IMR-90 (cell line): Measurements from ENCODE around the gene CLEC16A. TPM values are rescaled to one million over a fixed set of nuclear protein-coding genes. Genes with fewer than 3 reads are reported as not detected.

Experiments used
- ATAC-seq: fragments of 200-7000 bp; cut with Tn5 transposase; 2 replicates; pipeline ENCODE4 v1.9.1; 2020; ENCODE audit warnings: low read depth, mild to moderate bottlenecking, moderate library complexity
- BruUV-seq: library from RNA; stranded (reverse); fragments of 400-500 nt; replicated peaks from 2 replicates; lab custom pipeline; 2021; lab: Mats Ljungman, UMichigan
- CTCF ChIA-PET: fragments of 300-600 bp; formaldehyde crosslinking; extraction: SDS; loops from one replicate; lab custom pipeline; 2021; ENCODE audit warnings: antibody characterized with exemption; lab: Yijun Ruan, JAX
- POLR2A ChIA-PET: fragments of 300-600 bp; sonication (Branson Sonifier 250); formaldehyde crosslinking; loops from one replicate; lab custom pipeline; 2022; ENCODE audit warnings: antibody characterized with exemption; ENCODE audit not compliant: unreplicated experiment; lab: Charles Lee
- DNase-seq: peaks from one replicate; pipeline ENCODE4 v3.0.0; 2013
- H2AFZ ChIP-seq: replicated peaks from 2 replicates; pipeline ENCODE3; 2013; ENCODE audit warnings: low read length, mild to moderate bottlenecking; ENCODE audit not compliant: poor library complexity
- H2AK5ac ChIP-seq: 2 replicates; pipeline ENCODE4 v1.6.1; 2013; ENCODE audit warnings: low read depth, low read length, inconsistent platforms
- H2AK9ac ChIP-seq: replicated peaks from 2 replicates; pipeline ENCODE3; 2013; ENCODE audit warnings: mild to moderate bottlenecking, low read depth, low read length, moderate library complexity; ENCODE audit not compliant: poor library complexity
- H2BK120ac ChIP-seq: 2 replicates; pipeline ENCODE4 v1.6.1; 2013; ENCODE audit warnings: low read depth, low read length, inconsistent platforms
- H2BK15ac ChIP-seq: 3 replicates; pipeline ENCODE4 v1.6.1; 2013; ENCODE audit warnings: low read depth, low read length, inconsistent platforms
- H2BK20ac ChIP-seq: 2 replicates; pipeline ENCODE4 v1.6.1; 2013; ENCODE audit warnings: low read depth, mild to moderate bottlenecking, inconsistent platforms, low read length, moderate library complexity
- H2BK5ac ChIP-seq: 2 replicates; pipeline ENCODE4 v1.6.1; 2013; ENCODE audit warnings: mild to moderate bottlenecking, low read depth, low read length, inconsistent platforms; ENCODE audit not compliant: poor library complexity, severe bottlenecking
- H3K14ac ChIP-seq: replicated peaks from 2 replicates; pipeline ENCODE4 v1.6.1; 2013; ENCODE audit warnings: low read depth, low read length, inconsistent platforms
- H3K18ac ChIP-seq: 2 replicates; pipeline ENCODE4 v1.6.1; 2013; ENCODE audit warnings: low read depth, low read length, control low read depth
- H3K23ac ChIP-seq: 2 replicates; pipeline ENCODE4 v1.6.1; 2013; ENCODE audit warnings: low read depth, low read length, inconsistent platforms
- H3K27ac ChIP-seq: 2 replicates; pipeline ENCODE4 v1.5.1; 2013; ENCODE audit warnings: mild to moderate bottlenecking, control low read depth, low read length; ENCODE audit not compliant: insufficient read depth
- H3K27me3 ChIP-seq: 2 replicates; pipeline ENCODE4 v1.6.1; 2013; ENCODE audit warnings: low read length; ENCODE audit not compliant: control insufficient read depth, insufficient read depth
- H3K36me3 ChIP-seq: 2 replicates; pipeline ENCODE4 v1.6.1; 2013; ENCODE audit warnings: low read length, mixed read lengths; ENCODE audit not compliant: control insufficient read depth, insufficient read depth
- H3K4ac ChIP-seq: 2 replicates; pipeline ENCODE4 v1.6.1; 2013; ENCODE audit warnings: low read depth, low read length, inconsistent platforms
- H3K4me1 ChIP-seq: 2 replicates; pipeline ENCODE4 v1.6.1; 2013; ENCODE audit warnings: low read length, mixed read lengths; ENCODE audit not compliant: control insufficient read depth, insufficient read depth
- H3K4me2 ChIP-seq: 2 replicates; pipeline ENCODE4 v1.6.1; 2013; ENCODE audit warnings: low read depth, mild to moderate bottlenecking, control low read depth, low read length, moderate library complexity
- H3K4me3 ChIP-seq: 2 replicates; pipeline ENCODE4 v1.5.1; 2013; ENCODE audit warnings: low read depth, mild to moderate bottlenecking, control low read depth, low read length, moderate library complexity; ENCODE audit not compliant: insufficient read depth
- H3K56ac ChIP-seq: 2 replicates; pipeline ENCODE4 v1.6.1; 2013; ENCODE audit warnings: low read length, inconsistent platforms; ENCODE audit not compliant: insufficient read depth; ENCODE audit errors: extremely low read depth
- H3K79me1 ChIP-seq, 2 experiments: 2 replicates each; pipeline ENCODE4 v1.6.1; 2013; ENCODE audit warnings: low read length in 2 of 2, inconsistent platforms in 1 of 2, low read depth in 1 of 2
- H3K9ac ChIP-seq: 2 replicates; pipeline ENCODE4 v1.6.1; 2013; ENCODE audit warnings: low read depth, low read length, control low read depth
- H3K9me1 ChIP-seq: 2 replicates; pipeline ENCODE4 v1.6.1; 2013; ENCODE audit warnings: low read length, inconsistent platforms; ENCODE audit not compliant: insufficient read depth
- H3K9me3 ChIP-seq: 2 replicates; pipeline ENCODE4 v1.6.1; 2013; ENCODE audit warnings: low read length; ENCODE audit not compliant: control insufficient read depth, insufficient read depth
- H4K20me1 ChIP-seq: 2 replicates; pipeline ENCODE4 v1.6.1; 2013; ENCODE audit warnings: low read length, inconsistent platforms; ENCODE audit not compliant: insufficient read depth
- H4K5ac ChIP-seq: 2 replicates; pipeline ENCODE4 v1.6.1; 2013; ENCODE audit warnings: mild to moderate bottlenecking, low read depth, low read length, control low read depth
- H4K8ac ChIP-seq, 2 experiments: 2 replicates each; pipeline ENCODE4 v1.6.1; 2013; ENCODE audit warnings: low read depth in 2 of 2, low read length in 2 of 2, control low read depth in 1 of 2, inconsistent platforms in 1 of 2
- H4K91ac ChIP-seq: 2 replicates; pipeline ENCODE4 v1.6.1; 2013; ENCODE audit warnings: low read depth, low read length, inconsistent platforms; ENCODE audit not compliant: insufficient read depth
- CTCF ChIP-seq: conservative IDR thresholded peaks from 2 replicates; pipeline ENCODE4 v1.5.1; 2012; ENCODE audit warnings: mild to moderate bottlenecking, low read depth, low read length, improper control_type of control experiment
- FOS ChIP-seq: fragments of 150-350 bp; IDR thresholded peaks from 2 replicates; pipeline ENCODE4 v1.6.1; 2016; ENCODE audit warnings: low read depth, low read length
- MXI1 ChIP-seq: IDR thresholded peaks from 2 replicates; pipeline ENCODE4 v1.6.1; 2012; ENCODE audit warnings: low read depth, mild to moderate bottlenecking, low read length, moderate library complexity, borderline replicate concordance
- NFE2L2 ChIP-seq: fragments of 150-350 bp; IDR thresholded peaks from 2 replicates; pipeline ENCODE4 v1.6.1; 2016; ENCODE audit warnings: low read depth, mild to moderate bottlenecking, low read length
- POLR2A ChIP-seq: IDR thresholded peaks from 2 replicates; pipeline ENCODE4 v1.6.1; 2012; ENCODE audit warnings: mild to moderate bottlenecking, low read depth, low read length
- RAD21 ChIP-seq: IDR thresholded peaks from 2 replicates; pipeline ENCODE4 v1.6.1; 2012; ENCODE audit warnings: low read length, improper control_type of control experiment
- RCOR1 ChIP-seq: IDR thresholded peaks from 2 replicates; pipeline ENCODE4 v1.6.1; 2012; ENCODE audit warnings: mild to moderate bottlenecking, low read length, improper control_type of control experiment; ENCODE audit not compliant: insufficient replicate concordance
- WGBS, 2 experiments: methylation state at CpG; one replicate each; pipeline versions ENCODE4 v1.1.5 to v1.1.7; 2013; ENCODE audit warnings: missing lambda C conversion rate in 2 of 2; ENCODE audit not compliant: insufficient read length in 1 of 2; ENCODE audit errors: extremely low coverage in 2 of 2; 5-methylcytosine and 5-hydroxymethylcytosine counted together
- dilution Hi-C: fragments of 300-500 bp; cut with HindIII; formaldehyde crosslinking; loops from one replicate; pipeline ENCODE4 v1.14.3; 2018; ENCODE audit warnings: low sequenced_read_pairs; ENCODE audit not compliant: unreplicated experiment
- in situ Hi-C: fragments of 300-500 bp; cut with MboI; formaldehyde crosslinking; loops from 3 replicates; pipeline ENCODE4 v1.14.3; 2019; ENCODE audit warnings: low sequenced_read_pairs, inconsistent platforms, mixed read lengths
- intact Hi-C: fragments of 100-400 bp; cut with micrococcal nuclease; formaldehyde crosslinking; loops from 2 replicates; pipeline ENCODE4 v1.10.0; 2022
- polyA plus RNA-seq, 3 experiments: library from polyadenylated mRNA; depleted of rRNA; stranded (reverse); fragments of >200 nt; gene quantifications; 2 replicates each; pipeline ENCODE4 v1.2.3, GENCODE V29; 2012; ENCODE audit warnings: low replicate concordance in 1 of 3
- total RNA-seq: library from RNA; depleted of rRNA; stranded (reverse); fragments of >200 nt; gene quantifications from 2 replicates; pipeline ENCODE4 v1.2.3, GENCODE V29; 2012

CLEC16A gene
- total and polyA plus RNA-seq, 2 of the 4 experiments (the other 2 are of a cell fraction), result 15.9 to 16.5 TPM

GRCh38 chr16:11170201-11170600, 225.8 kb downstream of the CLEC16A start:
- DNase-seq (no peak), ATAC-seq (no peak)
- no peak overlapping the region for H3K18ac ChIP-seq
- H3K4me3 ChIP-seq, result no peak overlapping the region
- TF ChIP-seq RAD21 (no peak), POLR2A (no peak), CTCF (no peak), MXI1 (no peak), FOS (no peak), RCOR1 (no peak), NFE2L2 (no peak)
- H3K4me1 ChIP-seq, result peaks cover 3% of the 10 kb centered on the region
- no peak overlapping the region for H3K14ac ChIP-seq
- no peak overlapping the region for H2AFZ ChIP-seq
- no peaks in the 10 kb centered on the region for H3K27me3 ChIP-seq
- no peak overlapping the region for H3K27ac ChIP-seq
- H3K36me3 ChIP-seq, result peaks cover 21% of the 10 kb centered on the region
- no peak overlapping the region for H3K23ac ChIP-seq
- in situ Hi-C loops, result no loop called here
- no peak overlapping the region for H3K4ac ChIP-seq
- H3K79me1 ChIP-seq, result no peaks in the 10 kb centered on the region
- H3K9ac ChIP-seq, result no peak overlapping the region
- ChIA-PET CTCF (no interaction called here), POLR2A (no interaction called here)
- no peak overlapping the region for H2AK9ac ChIP-seq
- H2BK5ac ChIP-seq, result no peak overlapping the region
- no peak overlapping the region for H4K8ac ChIP-seq
- dilution Hi-C loops, result no loop called here
- no peaks in the 10 kb centered on the region for H3K9me3 ChIP-seq
- H2AK5ac ChIP-seq, result no peak overlapping the region
- H4K91ac ChIP-seq, result no peak overlapping the region
- 83% methylated on average over 4 of the region's 7 CpGs; no CpG with 5 or more reads in 1 of the 2 experiments for WGBS, 2 experiments
- intact Hi-C loops, result no loop called here
- no peak overlapping the region for H2BK15ac ChIP-seq
- no peaks in the 10 kb centered on the region for H4K20me1 ChIP-seq
- H2BK20ac ChIP-seq, result no peak overlapping the region
- no peak overlapping the region for H2BK120ac ChIP-seq
- BruUV-seq, result no TSS peak
- no peak overlapping the region for H3K4me2 ChIP-seq
- peaks cover 7% of the 10 kb centered on the region for H3K9me1 ChIP-seq
- no peak overlapping the region for H3K56ac ChIP-seq
- H4K5ac ChIP-seq, result no peak overlapping the region
